ENCODE results near the gene MACO1. TPM values are rescaled to one million over a fixed set of nuclear protein-coding genes. Genes with fewer than 3 reads are reported as not detected.

Gene MACO1
- total RNA-seq, 1 experiment from 2014 or later, result 9.8 TPM

GRCh38 chr1:25425098-25426085 lies 5.3 kb upstream of the MACO1 start:
- Histone ChIP-seq H3K4me2 (ENCODE audit: low read length) (no peak overlapping the region), H3K79me2 (ENCODE audit: insufficient read depth, low read length) (no peaks in the 10 kb centered on the region), H3K9me3 (ENCODE audit: control insufficient read depth in 1 of 2, insufficient read depth in 1 of 2, low read depth in 1 of 2, low read length in 2 of 2) (no peaks in the 10 kb centered on the region), H3K27ac (ENCODE audit: low read depth, low read length) (no peak overlapping the region), H3K4me1 (ENCODE audit: control insufficient read depth in 1 of 2, insufficient read depth in 2 of 2, low read length in 2 of 2) (peaks cover 3 to 13% of the 10 kb centered on the region in 2 experiments; a peak in 3 of 4 replicates), H3K9me2 (ENCODE audit: insufficient read depth) (no peaks in the 10 kb centered on the region), H3K36me3 (ENCODE audit: control insufficient read depth in 1 of 2, insufficient read depth in 2 of 2, low read length in 2 of 2) (no peaks in the 10 kb centered on the region), H3K9ac (ENCODE audit: low read length) (no peak overlapping the region), H2AFZ (ENCODE audit: low read depth, low read length, poor library complexity, severe bottlenecking) (no peak overlapping the region), H3K27me3 (ENCODE audit: insufficient read depth, low read length) (no peaks in the 10 kb centered on the region), H3K4me3 (replicated peaks in 1 of 2; ENCODE audit: low read depth in 1 of 2, low read length in 2 of 2) (no peak overlapping the region), H4K20me1 (ENCODE audit: insufficient read depth) (no peaks in the 10 kb centered on the region)
- intact Hi-C loops (cut with micrococcal nuclease), result no loop called here
- ATAC-seq (no peak), DNase-seq (ENCODE audit: low read depth, low spot score) (no peak)
- ChIA-PET POLR2A (no interaction called here), CTCF (interaction anchor here (0.6 kb wide), 1 partner anchor 524 kb away, joined by 3 read pairs; no protein-coding TSS in a partner anchor), RAD21 (ENCODE audit: low non-redundant PET in 1 of 2, low total read pairs in 2 of 2, uncharacterized antibody in 2 of 2, unreplicated experiment in 2 of 2) (no interaction called here)
- TF ChIP-seq FOSL1 (IDR thresholded peaks at IDR 0.05; ENCODE audit: low read depth), result no peak
- no peak for TF ChIP-seq POLR2AphosphoS5 (IDR thresholded peaks at IDR 0.05; ENCODE audit: low read depth, low read length)
- TF ChIP-seq YY1 (IDR thresholded peaks at IDR 0.05; ENCODE audit: extremely low read depth, insufficient replicate concordance, low read depth, low read length), result no peak
- no peak for TF ChIP-seq ATF3 (IDR thresholded peaks at IDR 0.05)
- no peak for TF ChIP-seq SP1 (IDR thresholded peaks at IDR 0.05; ENCODE audit: low read depth)
- TF ChIP-seq CTCF (IDR thresholded peaks at IDR 0.05 in 2 of 3, conservative IDR thresholded peaks at IDR 0.05 in 1 of 3; ENCODE audit: borderline replicate concordance in 1 of 3, insufficient read depth in 1 of 3, low read depth in 2 of 3, low read length in 2 of 3), result no peak
- TF ChIP-seq CBX3 (IDR thresholded peaks at IDR 0.05; ENCODE audit: low read depth), result no peak
- no peak for TF ChIP-seq ZNF274 (IDR thresholded peaks at IDR 0.05; ENCODE audit: low read depth, low read length)
- TF ChIP-seq EZH2 (IDR thresholded peaks at IDR 0.05), result no peak
- no peak for TF ChIP-seq EZH2phosphoT487 (IDR thresholded peaks at IDR 0.05; ENCODE audit: borderline replicate concordance)
- no peak for TF ChIP-seq SIN3A (IDR thresholded peaks at IDR 0.05; ENCODE audit: low read depth)
- no peak for TF ChIP-seq RAD21 (IDR thresholded peaks at IDR 0.05; ENCODE audit: low read depth)
- TF ChIP-seq EGR1 (IDR thresholded peaks at IDR 0.05; ENCODE audit: low read depth), result no peak
- no peak for TF ChIP-seq TCF7L2 (IDR thresholded peaks at IDR 0.05; ENCODE audit: borderline replicate concordance, extremely low read depth, insufficient read depth, insufficient read length)
- TF ChIP-seq MAX (IDR thresholded peaks at IDR 0.05), result no peak
- no peak for TF ChIP-seq POLR2A (IDR thresholded peaks at IDR 0.05; ENCODE audit: borderline replicate concordance, extremely low read depth, insufficient read depth, insufficient read length)
- no peak for TF ChIP-seq SRF (IDR thresholded peaks at IDR 0.05; ENCODE audit: low read depth)
- TF ChIP-seq ZFX (IDR thresholded peaks at IDR 0.05), result no peak
- no peak for TF ChIP-seq JUND (IDR thresholded peaks at IDR 0.05)
- TF ChIP-seq ZBTB33 (IDR thresholded peaks at IDR 0.05; ENCODE audit: extremely low read depth, insufficient replicate concordance, low read length), result no peak
- BruUV-seq (replicated peaks), result no TSS peak
